Common myeloid progenitor, CD34-positive (primary cell): Measurements from ENCODE around the gene RPGR.

Source experiments
- CTCF ChIA-PET: fragments of 350-600 bp; sonication (Branson Sonifier 250); formaldehyde crosslinking; loops from one replicate; lab custom pipeline; 2021; ENCODE audit warnings: antibody characterized with exemption; lab: Charles Lee
- POLR2A ChIA-PET: fragments of 350-600 bp; sonication (Branson Sonifier 250); formaldehyde crosslinking; loops from one replicate; lab custom pipeline; 2021; ENCODE audit warnings: antibody characterized with exemption; lab: Charles Lee
- DNase-seq, 3 donors: peaks; one replicate each; pipeline versions ENCODE4 v3.0.0 to v3.0.0-alpha.2; 2013
- H3K27ac ChIP-seq, 2 experiments: 1 replicate in 1 of 2; 2 replicates in 1 of 2; pipeline ENCODE4 v1.7.0; 2013; ENCODE audit warnings: inconsistent platforms in 2 of 2, low read length in 2 of 2, mild to moderate bottlenecking in 2 of 2, low read depth in 1 of 2, moderate library complexity in 1 of 2; ENCODE audit not compliant: severe bottlenecking in 2 of 2, insufficient read depth in 1 of 2, poor library complexity in 1 of 2
- H3K27me3 ChIP-seq, 5 experiments: replicated peaks in 2 of 5; 1 replicate in 3 of 5; 2 replicates in 2 of 5; pipeline versions ENCODE4 v1.6.1 to v1.7.0; 2013; ENCODE audit warnings: low read length in 4 of 5, mild to moderate bottlenecking in 2 of 5, moderate library complexity in 2 of 5, inconsistent platforms in 1 of 5; ENCODE audit not compliant: insufficient read depth in 5 of 5, control insufficient read depth in 4 of 5
- H3K36me3 ChIP-seq, 4 experiments: 1 replicate in 2 of 4; 2 replicates in 2 of 4; pipeline versions ENCODE4 v1.6.1 to v1.7.0; 2013; ENCODE audit warnings: low read length in 3 of 4, control low read depth in 1 of 4, mild to moderate bottlenecking in 1 of 4; ENCODE audit not compliant: control insufficient read depth in 4 of 4, insufficient read depth in 4 of 4
- H3K4me1 ChIP-seq, 4 experiments: 1 replicate in 3 of 4; 2 replicates in 1 of 4; pipeline versions ENCODE4 v1.6.1 to v1.7.1; 2013; ENCODE audit warnings: low read length in 3 of 4, mild to moderate bottlenecking in 3 of 4, control low read depth in 1 of 4, inconsistent platforms in 1 of 4, moderate library complexity in 1 of 4; ENCODE audit not compliant: control insufficient read depth in 4 of 4, insufficient read depth in 4 of 4; ENCODE audit errors: control extremely low read depth in 1 of 4
- H3K4me3 ChIP-seq, 7 experiments: 1 replicate in 4 of 7; 2 replicates in 3 of 7; pipeline versions ENCODE4 v1.5.1 to v1.7.0; 2013; ENCODE audit warnings: mild to moderate bottlenecking in 7 of 7, low read length in 6 of 7, moderate library complexity in 6 of 7, inconsistent platforms in 2 of 7, low read depth in 2 of 7, control low read depth in 1 of 7; ENCODE audit not compliant: insufficient read depth in 4 of 7, control insufficient read depth in 1 of 7; ENCODE audit errors: extremely low read depth in 1 of 7
- H3K9me3 ChIP-seq, 5 experiments: 1 replicate in 4 of 5; 2 replicates in 1 of 5; pipeline versions ENCODE4 v1.6.1 to v1.7.1; 2013; ENCODE audit warnings: low read length in 4 of 5, mild to moderate bottlenecking in 2 of 5, inconsistent platforms in 1 of 5, low read depth in 1 of 5, moderate library complexity in 1 of 5; ENCODE audit not compliant: control insufficient read depth in 4 of 5, insufficient read depth in 2 of 5; ENCODE audit errors: control extremely low read depth in 1 of 5
- WGBS: methylation state at CpG from one replicate; pipeline ENCODE4 v1.1.5; 2013; ENCODE audit not compliant: insufficient coverage; 5-methylcytosine and 5-hydroxymethylcytosine counted together

Gene RPGR

DNA sequence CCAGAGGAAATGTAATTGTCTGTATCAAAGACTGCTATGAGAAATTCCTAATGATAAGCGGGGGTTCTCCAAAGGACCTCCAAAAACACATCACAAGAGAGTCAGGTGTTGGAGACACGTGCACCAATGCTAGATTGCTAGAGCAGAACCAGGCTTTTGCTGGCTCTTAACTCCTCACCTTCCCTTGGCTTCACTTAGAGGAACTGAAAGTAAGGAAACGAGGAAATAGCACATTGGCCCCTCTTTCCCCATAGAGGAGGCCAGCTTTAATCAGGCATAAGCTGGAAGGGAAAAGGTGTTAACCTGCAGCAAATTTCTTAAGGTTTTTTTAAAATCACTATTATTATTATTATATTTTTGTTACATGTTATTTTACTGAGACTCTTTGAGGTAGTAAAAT is 38.6 kb upstream of the RPGR start:
- WGBS: 74% methylated on average over 3 of the region's 3 CpGs
- Histone ChIP-seq H3K27me3 (peaks cover 0 to 3% (median 0%) of the 10 kb centered on the region in 5 experiments), H3K36me3 (no peaks in the 10 kb centered on the region), H3K27ac (no peak overlapping the region), H3K9me3 (no peaks in the 10 kb centered on the region), H3K4me1 (no peaks in the 10 kb centered on the region), H3K4me3 (no peak overlapping the region)
- ChIA-PET CTCF (no interaction called here), POLR2A (interaction anchor here (0.6 kb wide), 1 partner anchor 10 kb away, joined by 4 read pairs; no protein-coding TSS in a partner anchor)
- DNase-seq: no peak

DNA sequence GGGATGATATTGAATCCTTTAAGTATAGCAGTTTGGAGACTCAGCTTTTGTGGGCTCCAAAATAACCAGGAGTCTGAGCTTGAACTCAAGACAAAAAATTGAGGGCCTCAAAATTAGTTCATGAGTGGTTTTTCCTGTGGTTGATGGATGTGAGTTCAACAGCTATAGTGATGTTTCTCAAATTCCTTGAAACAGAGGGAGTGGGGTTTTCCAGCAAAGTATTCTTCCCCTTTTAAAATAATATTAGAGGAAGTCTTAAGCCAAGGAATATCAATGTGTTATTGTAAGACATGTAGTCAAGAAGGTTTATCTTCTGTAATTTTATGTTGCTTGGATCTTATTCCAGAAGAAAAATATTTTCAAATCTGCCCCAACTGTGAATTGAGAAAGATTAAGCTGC is 35.7 kb upstream of the RPGR start:
- Histone ChIP-seq H3K4me1 (no peaks in the 10 kb centered on the region), H3K36me3 (no peaks in the 10 kb centered on the region), H3K27me3 (peaks cover 0 to 3% (median 0%) of the 10 kb centered on the region in 5 experiments), H3K27ac (no peak overlapping the region), H3K4me3 (no peak overlapping the region), H3K9me3 (no peaks in the 10 kb centered on the region)
- ChIA-PET POLR2A (no interaction called here), CTCF (no interaction called here)
- peak in 1 of 3 donors; percentile 1 for DNase-seq

GRCh38 chrX:38357747-38358673 is 30.7 kb upstream of the RPGR start:
- no peaks in the 10 kb centered on the region for H3K27me3 ChIP-seq
- no peaks in the 10 kb centered on the region for H3K9me3 ChIP-seq
- CTCF ChIA-PET: no interaction called here
- no peak for DNase-seq
- no peak overlapping the region for H3K4me3 ChIP-seq
- H3K36me3 ChIP-seq: no peaks in the 10 kb centered on the region
- POLR2A ChIA-PET: no interaction called here
- H3K4me1 ChIP-seq: no peaks in the 10 kb centered on the region
- H3K27ac ChIP-seq: no peak overlapping the region
- WGBS: 51% methylated on average over 2 of the region's 4 CpGs

DNA sequence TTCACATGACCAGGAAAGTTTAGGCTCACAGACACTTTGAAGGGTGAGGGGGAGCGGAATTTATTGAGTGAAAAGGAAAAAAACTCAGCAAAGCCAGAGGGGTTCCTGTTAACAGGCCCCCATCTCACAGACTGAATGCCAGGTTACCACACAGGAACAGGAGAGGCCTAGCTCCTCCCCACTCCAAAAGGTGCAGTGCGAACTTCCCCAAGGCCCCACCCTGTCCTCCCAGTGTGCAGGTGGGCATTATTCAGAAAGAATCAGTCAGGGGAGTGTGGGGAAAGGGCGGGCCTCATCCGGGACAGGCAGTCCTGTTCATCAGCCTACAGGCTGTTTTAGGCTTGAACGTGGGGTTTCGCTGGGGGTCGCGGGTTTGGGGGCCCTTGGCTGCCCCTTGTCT is 29.1 kb upstream of the RPGR start:
- ChIA-PET POLR2A (no interaction called here), CTCF (no interaction called here)
- Histone ChIP-seq H3K9me3 (no peaks in the 10 kb centered on the region), H3K27me3 (no peaks in the 10 kb centered on the region), H3K27ac (no peak overlapping the region), H3K4me1 (no peaks in the 10 kb centered on the region), H3K4me3 (no peak overlapping the region), H3K36me3 (no peaks in the 10 kb centered on the region)
- no peak for DNase-seq
- 71% methylated on average over 1 of the region's 8 CpGs for WGBS

DNA sequence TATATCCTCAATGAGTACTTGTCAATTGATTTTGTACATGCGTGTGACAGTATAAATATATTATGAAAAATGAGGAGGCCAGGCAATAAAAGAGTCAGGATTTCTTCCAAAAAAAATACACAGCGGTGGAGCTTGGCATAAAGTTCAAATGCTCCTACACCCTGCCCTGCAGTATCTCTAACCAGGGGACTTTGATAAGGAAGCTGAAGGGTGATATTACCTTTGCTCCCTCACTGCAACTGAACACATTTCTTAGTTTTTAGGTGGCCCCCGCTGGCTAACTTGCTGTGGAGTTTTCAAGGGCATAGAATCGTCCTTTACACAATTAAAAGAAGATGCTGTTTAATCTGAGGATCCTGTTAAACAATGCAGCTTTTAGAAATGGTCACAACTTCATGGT is 25.1 kb upstream of the RPGR start, which contains the start of gene OTC:
TSS of gene OTC (plus strand) at position 243 of the 400 bp plus-strand sequence. CDS start at position 336, 93 bp downstream.
- Histone ChIP-seq H3K9me3 (no peaks in the 10 kb centered on the region), H3K27ac (no peak within 1 kb of the TSS), H3K36me3 (no peaks in the 10 kb centered on the region), H3K27me3 (peaks cover 0 to 2% (median 0%) of the 10 kb centered on the region in 5 experiments), H3K4me1 (peaks cover 0 to under 1% (median 0%) of the 10 kb centered on the region in 4 experiments), H3K4me3 (no peak within 1 kb of the TSS)
- POLR2A ChIA-PET: interaction anchor here (0.7 kb wide), 1 partner anchor 17 kb away, joined by 3 read pairs; no protein-coding TSS in a partner anchor
- CTCF ChIA-PET: no interaction called here
- WGBS: 81% methylated on average over 3 of the region's 4 CpGs
- DNase-seq: no peak

- CTCF ChIA-PET: no interaction called here
- DNase-seq: no peak
- Histone ChIP-seq H3K36me3 (no peaks in the 10 kb centered on the region), H3K4me1 (peaks cover 0 to 2% (median 0%) of the 10 kb centered on the region in 4 experiments), H3K27me3 (peaks cover 0 to 2% (median 0%) of the 10 kb centered on the region in 5 experiments), H3K9me3 (no peaks in the 10 kb centered on the region), H3K27ac (no peak overlapping the region), H3K4me3 (no peak overlapping the region)
- POLR2A ChIA-PET: no interaction called here
- 100% methylated on average over 1 of the region's 3 CpGs for WGBS
Observed at GRCh38 chrX:38351346-38351745, 24.0 kb upstream of the RPGR start.

- Histone ChIP-seq H3K27me3 (peaks cover 0 to 2% (median 0%) of the 10 kb centered on the region in 5 experiments), H3K27ac (no peak overlapping the region), H3K9me3 (no peaks in the 10 kb centered on the region), H3K36me3 (no peaks in the 10 kb centered on the region), H3K4me1 (peaks cover 0 to 2% (median 0%) of the 10 kb centered on the region in 4 experiments), H3K4me3 (no peak overlapping the region)
- ChIA-PET POLR2A (no interaction called here), CTCF (no interaction called here)
- no CpG with 5 or more reads among the region's 2 CpGs for WGBS
- peak in 2 of 3 donors; percentile 53 to 58 for DNase-seq
Observed at GRCh38 chrX:38347136-38347535, 19.8 kb upstream of the RPGR start.
